ENCODE results near the gene N4BP2L2.

DNA sequence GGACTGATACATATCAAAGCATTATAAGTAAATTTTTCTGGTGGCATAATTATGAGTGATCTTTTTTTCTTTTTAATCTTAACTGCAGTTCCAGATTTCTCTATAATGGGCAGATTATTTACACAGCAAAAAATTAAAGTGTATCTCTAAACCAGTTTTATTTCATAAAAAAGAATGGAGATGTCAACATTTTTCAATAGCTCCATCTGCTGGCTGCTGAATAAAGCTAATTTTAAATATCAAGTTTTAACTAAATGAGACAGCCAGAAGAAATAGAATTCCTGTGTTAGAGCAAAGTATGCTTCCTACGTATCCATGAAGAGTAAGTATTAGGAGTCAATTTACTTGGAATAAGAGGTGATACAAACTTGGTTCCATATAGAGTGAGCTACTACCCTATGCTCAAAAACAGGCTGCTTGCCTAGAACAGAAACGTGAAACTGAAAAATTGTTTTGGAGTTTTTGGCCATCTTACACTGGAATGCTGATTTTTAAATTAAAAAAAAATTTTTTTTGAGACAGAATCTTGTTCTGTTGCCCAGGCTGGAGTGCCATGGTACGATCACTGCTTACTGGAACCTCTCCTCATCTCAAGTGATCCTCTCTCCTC, 42.7 kb upstream of the N4BP2L2 start:
- TF ChIP-seq, protein P1, sequence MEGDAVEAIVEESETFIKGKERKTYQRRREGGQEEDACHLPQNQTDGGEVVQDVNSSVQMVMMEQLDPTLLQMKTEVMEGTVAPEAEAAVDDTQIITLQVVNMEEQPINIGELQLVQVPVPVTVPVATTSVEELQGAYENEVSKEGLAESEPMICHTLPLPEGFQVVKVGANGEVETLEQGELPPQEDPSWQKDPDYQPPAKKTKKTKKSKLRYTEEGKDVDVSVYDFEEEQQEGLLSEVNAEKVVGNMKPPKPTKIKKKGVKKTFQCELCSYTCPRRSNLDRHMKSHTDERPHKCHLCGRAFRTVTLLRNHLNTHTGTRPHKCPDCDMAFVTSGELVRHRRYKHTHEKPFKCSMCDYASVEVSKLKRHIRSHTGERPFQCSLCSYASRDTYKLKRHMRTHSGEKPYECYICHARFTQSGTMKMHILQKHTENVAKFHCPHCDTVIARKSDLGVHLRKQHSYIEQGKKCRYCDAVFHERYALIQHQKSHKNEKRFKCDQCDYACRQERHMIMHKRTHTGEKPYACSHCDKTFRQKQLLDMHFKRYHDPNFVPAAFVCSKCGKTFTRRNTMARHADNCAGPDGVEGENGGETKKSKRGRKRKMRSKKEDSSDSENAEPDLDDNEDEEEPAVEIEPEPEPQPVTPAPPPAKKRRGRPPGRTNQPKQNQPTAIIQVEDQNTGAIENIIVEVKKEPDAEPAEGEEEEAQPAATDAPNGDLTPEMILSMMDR (IDR thresholded peaks at IDR 0.05; ENCODE audit: control extremely low read depth in 1 of 3, insufficient read depth in 1 of 3, low read depth in 1 of 3, low read length in 3 of 3) = peak in 2 of 3 experiments; percentile 4 to 15; a peak in 2 of 4 replicates
- TF ChIP-seq SAP30 (IDR thresholded peaks at IDR 0.05; ENCODE audit: insufficient read depth, insufficient replicate concordance, low read length) = no peak
- TF ChIP-seq JUND (IDR thresholded peaks at IDR 0.05; ENCODE audit: low read length) = no peak
- TF ChIP-seq, protein P2, sequence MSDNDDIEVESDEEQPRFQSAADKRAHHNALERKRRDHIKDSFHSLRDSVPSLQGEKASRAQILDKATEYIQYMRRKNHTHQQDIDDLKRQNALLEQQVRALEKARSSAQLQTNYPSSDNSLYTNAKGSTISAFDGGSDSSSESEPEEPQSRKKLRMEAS (IDR thresholded peaks at IDR 0.05) = no peak
- TF ChIP-seq SP4 (IDR thresholded peaks at IDR 0.05; ENCODE audit: low read length) = no peak
- TF ChIP-seq YY1 (IDR thresholded peaks at IDR 0.05; ENCODE audit: low read depth, low read length) = no peak
- no peak for TF ChIP-seq FOSL1 (IDR thresholded peaks at IDR 0.05; ENCODE audit: insufficient read depth, low read depth, low read length)
- TF ChIP-seq CEBPB (IDR thresholded peaks at IDR 0.05; ENCODE audit: low read depth, low read length) = no peak
- TF ChIP-seq POLR2A (IDR thresholded peaks at IDR 0.05; ENCODE audit: control extremely low read depth in 1 of 2, low read depth in 2 of 2, low read length in 2 of 2) = no peak
